WTC11 (cell line): Measurements from ENCODE around the gene CAT. TPM values are rescaled to one million over a fixed set of nuclear protein-coding genes. Genes with fewer than 3 reads are reported as not detected.

ENCODE experiments used
- ATAC-seq: fragments of 200-7000 bp; cut with Tn5 transposase; 2 replicates; pipeline ENCODE4 v1.10.0; 2021; ENCODE audit warnings: mild to moderate bottlenecking, moderate library complexity
- CTCF ChIA-PET: fragments of 300-600 bp; sonication (Branson Sonifier 250); formaldehyde crosslinking; loops from one replicate; lab custom pipeline; 2021; ENCODE audit warnings: antibody characterized with exemption; lab: Charles Lee
- POLR2A ChIA-PET: fragments of 350-600 bp; sonication (Branson Sonifier 250); formaldehyde crosslinking; loops from one replicate; lab custom pipeline; 2021; ENCODE audit warnings: antibody characterized with exemption; lab: Charles Lee
- DNase-seq: peaks from one replicate; pipeline ENCODE4 v3.0.0; 2021; ENCODE audit warnings: low spot score
- H3K27ac Mint-ChIP-seq: 2 replicates; pipeline ENCODE4 v1.8.0; 2021; ENCODE audit warnings: mixed read lengths
- H3K27me3 Mint-ChIP-seq: 2 replicates; pipeline ENCODE4 v1.8.0; 2021; ENCODE audit warnings: low read depth, mild to moderate bottlenecking, moderate library complexity, mixed read lengths
- H3K36me3 Mint-ChIP-seq: 2 replicates; pipeline ENCODE4 v1.8.0; 2021; ENCODE audit warnings: mixed read lengths
- H3K4me1 Mint-ChIP-seq: 2 replicates; pipeline ENCODE4 v1.8.0; 2022; ENCODE audit warnings: mixed read lengths
- H3K4me3 Mint-ChIP-seq: 2 replicates; pipeline ENCODE4 v1.8.0; 2021; ENCODE audit warnings: mild to moderate bottlenecking, moderate library complexity, mixed read lengths
- H3K9me3 Mint-ChIP-seq: 2 replicates; pipeline ENCODE4 v1.8.0; 2021; ENCODE audit warnings: mixed read lengths
- ESRRA ChIP-seq: sonication (generic); formaldehyde crosslinking; IDR thresholded peaks from 2 replicates; pipeline ENCODE4 v1.8.1; 2022; ENCODE audit warnings: mild to moderate bottlenecking, missing genetic modification reagents, borderline replicate concordance
- FOXK1 ChIP-seq: sonication (generic); formaldehyde crosslinking; IDR thresholded peaks from 2 replicates; pipeline ENCODE4 v1.8.0; 2022; ENCODE audit warnings: mild to moderate bottlenecking, moderate library complexity, missing genetic modification reagents
- HMGA2 ChIP-seq: fragments of 250-450 bp; sonication (Bioruptor Pico); IDR thresholded peaks from 2 replicates; pipeline ENCODE4 v1.4.0; 2021; ENCODE audit warnings: mild to moderate bottlenecking, moderate library complexity
- IRF2 ChIP-seq: sonication (generic); formaldehyde crosslinking; IDR thresholded peaks from 2 replicates; pipeline ENCODE4 v1.8.0; 2022; ENCODE audit warnings: low read depth, missing genetic modification reagents, borderline replicate concordance
- NFATC4 ChIP-seq: fragments of 250-450 bp; sonication (Bioruptor Pico); IDR thresholded peaks from 2 replicates; pipeline ENCODE4 v1.9.0; 2021; ENCODE audit warnings: mild to moderate bottlenecking
- NFYB ChIP-seq: sonication (generic); formaldehyde crosslinking; conservative IDR thresholded peaks from 2 replicates; pipeline ENCODE4 v1.8.0; 2022; ENCODE audit warnings: low read depth, missing genetic modification reagents
- RELA ChIP-seq: sonication (generic); formaldehyde crosslinking; IDR thresholded peaks from 2 replicates; pipeline ENCODE4 v1.8.1; 2022; ENCODE audit warnings: missing genetic modification reagents, mild to moderate bottlenecking, borderline replicate concordance
- STAT6 ChIP-seq: sonication (generic); formaldehyde crosslinking; conservative IDR thresholded peaks from 2 replicates; pipeline ENCODE4 v1.8.1; 2023; ENCODE audit warnings: mild to moderate bottlenecking, low read depth, missing genetic modification reagents, moderate library complexity
- total RNA-seq: library from RNA; stranded (reverse); gene quantifications from 3 replicates; pipeline ENCODE4 v1.2.3, GENCODE V29; 2021
- TF ChIP-seq, protein P1 (sequence below): fragments of 200-600 bp; IDR thresholded peaks from 2 replicates; pipeline ENCODE4 v1.8.0; 2022; ENCODE audit warnings: antibody characterized with exemption
- TF ChIP-seq, protein P2 (sequence below): sonication (generic); formaldehyde crosslinking; IDR thresholded peaks from 2 replicates; pipeline ENCODE4 v1.8.0; 2023; ENCODE audit warnings: mild to moderate bottlenecking, missing genetic modification reagents
- TF ChIP-seq, protein P3 (sequence below): fragments of 250-450 bp; sonication (Bioruptor Pico); IDR thresholded peaks from 2 replicates; pipeline ENCODE4 v2.1.2; 2022; ENCODE audit warnings: mild to moderate bottlenecking, moderate library complexity
- TF ChIP-seq, protein P4 (sequence below): fragments of 250-450 bp; sonication (Bioruptor Pico); IDR thresholded peaks from 2 replicates; pipeline ENCODE4 v1.8.0; 2021; ENCODE audit warnings: mild to moderate bottlenecking
- TF ChIP-seq, protein P5 (sequence below): sonication (generic); formaldehyde crosslinking; IDR thresholded peaks from 2 replicates; pipeline ENCODE4 v1.8.1; 2023; ENCODE audit warnings: mild to moderate bottlenecking, missing genetic modification reagents, moderate library complexity
- TF ChIP-seq, protein P6 (sequence below): sonication (generic); formaldehyde crosslinking; IDR thresholded peaks from 2 replicates; pipeline ENCODE4 v1.8.0; 2022; ENCODE audit warnings: missing genetic modification reagents
- TF ChIP-seq, protein P7 (sequence below): fragments of 250-450 bp; sonication (Bioruptor Pico); IDR thresholded peaks from 2 replicates; pipeline ENCODE4 v1.9.0; 2021; ENCODE audit warnings: mild to moderate bottlenecking
- TF ChIP-seq, protein P8 (sequence below): sonication (generic); formaldehyde crosslinking; IDR thresholded peaks from 2 replicates; pipeline ENCODE4 v1.8.0; 2022; ENCODE audit warnings: mild to moderate bottlenecking, missing genetic modification reagents
- TF ChIP-seq, protein P9 (sequence below): sonication (generic); formaldehyde crosslinking; IDR thresholded peaks from 2 replicates; pipeline ENCODE4 v1.8.0; 2023; ENCODE audit warnings: missing genetic modification reagents
- TF ChIP-seq, protein P10 (sequence below): fragments of 250-450 bp; sonication (Bioruptor Pico); IDR thresholded peaks from 2 replicates; pipeline ENCODE4 v1.9.0; 2021; ENCODE audit warnings: moderate library complexity, mild to moderate bottlenecking, inconsistent platforms, borderline replicate concordance

CAT gene
- total RNA-seq, 1 experiment from 2014 or later: 9.3 TPM

DNA sequence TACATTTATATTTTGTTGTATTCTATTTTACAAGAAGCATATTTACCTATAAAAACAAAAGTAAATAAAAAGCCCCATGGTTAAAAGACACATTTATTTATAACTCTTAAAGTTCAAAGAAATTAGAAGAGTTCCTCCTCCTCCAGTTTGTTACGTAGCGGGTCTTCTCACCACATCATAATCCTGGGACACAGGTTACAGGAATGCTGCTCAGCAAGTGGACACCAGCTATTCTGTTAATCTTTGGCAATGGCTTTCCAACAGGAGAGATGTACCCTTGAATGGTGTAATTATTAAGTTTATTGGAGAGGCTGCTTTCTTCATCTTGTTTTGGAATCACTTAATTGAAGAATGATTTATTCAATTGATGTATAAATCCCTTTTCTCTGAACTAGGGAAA is 19.6 kb upstream of the CAT start:
- H3K27me3 Mint-ChIP-seq: no peaks in the 10 kb centered on the region; the same call in 1 of the 2 replicates
- H3K9me3 Mint-ChIP-seq: peaks cover 7% of the 10 kb centered on the region
- no peak overlapping the region for H3K27ac Mint-ChIP-seq
- peaks cover 5% of the 10 kb centered on the region; the same call in 1 of the 2 replicates for H3K36me3 Mint-ChIP-seq
- H3K4me3 Mint-ChIP-seq: no peak overlapping the region
- no peaks in the 10 kb centered on the region for H3K4me1 Mint-ChIP-seq
- ATAC-seq (no peak), DNase-seq (no peak)
- POLR2A ChIA-PET: no interaction called here
- CTCF ChIA-PET: no interaction called here
- TF ChIP-seq ESRRA (CRISPR knock-in tag) (no peak), STAT6 (CRISPR knock-in tag) (no peak), FOXK1 (no peak), IRF2 (CRISPR knock-in tag) (no peak), HMGA2 (CRISPR knock-in tag) (no peak), NFYB (no peak), RELA (CRISPR knock-in tag) (no peak), NFATC4 (no peak)
- TF ChIP-seq, protein P1, sequence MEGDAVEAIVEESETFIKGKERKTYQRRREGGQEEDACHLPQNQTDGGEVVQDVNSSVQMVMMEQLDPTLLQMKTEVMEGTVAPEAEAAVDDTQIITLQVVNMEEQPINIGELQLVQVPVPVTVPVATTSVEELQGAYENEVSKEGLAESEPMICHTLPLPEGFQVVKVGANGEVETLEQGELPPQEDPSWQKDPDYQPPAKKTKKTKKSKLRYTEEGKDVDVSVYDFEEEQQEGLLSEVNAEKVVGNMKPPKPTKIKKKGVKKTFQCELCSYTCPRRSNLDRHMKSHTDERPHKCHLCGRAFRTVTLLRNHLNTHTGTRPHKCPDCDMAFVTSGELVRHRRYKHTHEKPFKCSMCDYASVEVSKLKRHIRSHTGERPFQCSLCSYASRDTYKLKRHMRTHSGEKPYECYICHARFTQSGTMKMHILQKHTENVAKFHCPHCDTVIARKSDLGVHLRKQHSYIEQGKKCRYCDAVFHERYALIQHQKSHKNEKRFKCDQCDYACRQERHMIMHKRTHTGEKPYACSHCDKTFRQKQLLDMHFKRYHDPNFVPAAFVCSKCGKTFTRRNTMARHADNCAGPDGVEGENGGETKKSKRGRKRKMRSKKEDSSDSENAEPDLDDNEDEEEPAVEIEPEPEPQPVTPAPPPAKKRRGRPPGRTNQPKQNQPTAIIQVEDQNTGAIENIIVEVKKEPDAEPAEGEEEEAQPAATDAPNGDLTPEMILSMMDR: no peak
- TF ChIP-seq, protein P2, sequence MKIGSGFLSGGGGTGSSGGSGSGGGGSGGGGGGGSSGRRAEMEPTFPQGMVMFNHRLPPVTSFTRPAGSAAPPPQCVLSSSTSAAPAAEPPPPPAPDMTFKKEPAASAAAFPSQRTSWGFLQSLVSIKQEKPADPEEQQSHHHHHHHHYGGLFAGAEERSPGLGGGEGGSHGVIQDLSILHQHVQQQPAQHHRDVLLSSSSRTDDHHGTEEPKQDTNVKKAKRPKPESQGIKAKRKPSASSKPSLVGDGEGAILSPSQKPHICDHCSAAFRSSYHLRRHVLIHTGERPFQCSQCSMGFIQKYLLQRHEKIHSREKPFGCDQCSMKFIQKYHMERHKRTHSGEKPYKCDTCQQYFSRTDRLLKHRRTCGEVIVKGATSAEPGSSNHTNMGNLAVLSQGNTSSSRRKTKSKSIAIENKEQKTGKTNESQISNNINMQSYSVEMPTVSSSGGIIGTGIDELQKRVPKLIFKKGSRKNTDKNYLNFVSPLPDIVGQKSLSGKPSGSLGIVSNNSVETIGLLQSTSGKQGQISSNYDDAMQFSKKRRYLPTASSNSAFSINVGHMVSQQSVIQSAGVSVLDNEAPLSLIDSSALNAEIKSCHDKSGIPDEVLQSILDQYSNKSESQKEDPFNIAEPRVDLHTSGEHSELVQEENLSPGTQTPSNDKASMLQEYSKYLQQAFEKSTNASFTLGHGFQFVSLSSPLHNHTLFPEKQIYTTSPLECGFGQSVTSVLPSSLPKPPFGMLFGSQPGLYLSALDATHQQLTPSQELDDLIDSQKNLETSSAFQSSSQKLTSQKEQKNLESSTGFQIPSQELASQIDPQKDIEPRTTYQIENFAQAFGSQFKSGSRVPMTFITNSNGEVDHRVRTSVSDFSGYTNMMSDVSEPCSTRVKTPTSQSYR (CRISPR knock-in tag): no peak
- TF ChIP-seq, protein P3, sequence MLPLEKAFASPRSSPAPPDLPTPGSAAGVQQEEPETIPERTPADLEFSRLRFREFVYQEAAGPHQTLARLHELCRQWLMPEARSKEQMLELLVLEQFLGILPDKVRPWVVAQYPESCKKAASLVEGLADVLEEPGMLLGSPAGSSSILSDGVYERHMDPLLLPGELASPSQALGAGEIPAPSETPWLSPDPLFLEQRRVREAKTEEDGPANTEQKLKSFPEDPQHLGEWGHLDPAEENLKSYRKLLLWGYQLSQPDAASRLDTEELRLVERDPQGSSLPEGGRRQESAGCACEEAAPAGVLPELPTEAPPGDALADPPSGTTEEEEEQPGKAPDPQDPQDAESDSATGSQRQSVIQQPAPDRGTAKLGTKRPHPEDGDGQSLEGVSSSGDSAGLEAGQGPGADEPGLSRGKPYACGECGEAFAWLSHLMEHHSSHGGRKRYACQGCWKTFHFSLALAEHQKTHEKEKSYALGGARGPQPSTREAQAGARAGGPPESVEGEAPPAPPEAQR (CRISPR knock-in tag): no peak
- TF ChIP-seq, protein P4, sequence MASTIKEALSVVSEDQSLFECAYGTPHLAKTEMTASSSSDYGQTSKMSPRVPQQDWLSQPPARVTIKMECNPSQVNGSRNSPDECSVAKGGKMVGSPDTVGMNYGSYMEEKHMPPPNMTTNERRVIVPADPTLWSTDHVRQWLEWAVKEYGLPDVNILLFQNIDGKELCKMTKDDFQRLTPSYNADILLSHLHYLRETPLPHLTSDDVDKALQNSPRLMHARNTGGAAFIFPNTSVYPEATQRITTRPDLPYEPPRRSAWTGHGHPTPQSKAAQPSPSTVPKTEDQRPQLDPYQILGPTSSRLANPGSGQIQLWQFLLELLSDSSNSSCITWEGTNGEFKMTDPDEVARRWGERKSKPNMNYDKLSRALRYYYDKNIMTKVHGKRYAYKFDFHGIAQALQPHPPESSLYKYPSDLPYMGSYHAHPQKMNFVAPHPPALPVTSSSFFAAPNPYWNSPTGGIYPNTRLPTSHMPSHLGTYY: no peak
- TF ChIP-seq, protein P5, sequence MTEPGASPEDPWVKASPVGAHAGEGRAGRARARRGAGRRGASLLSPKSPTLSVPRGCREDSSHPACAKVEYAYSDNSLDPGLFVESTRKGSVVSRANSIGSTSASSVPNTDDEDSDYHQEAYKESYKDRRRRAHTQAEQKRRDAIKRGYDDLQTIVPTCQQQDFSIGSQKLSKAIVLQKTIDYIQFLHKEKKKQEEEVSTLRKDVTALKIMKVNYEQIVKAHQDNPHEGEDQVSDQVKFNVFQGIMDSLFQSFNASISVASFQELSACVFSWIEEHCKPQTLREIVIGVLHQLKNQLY (CRISPR knock-in tag): no peak
- TF ChIP-seq, protein P6, sequence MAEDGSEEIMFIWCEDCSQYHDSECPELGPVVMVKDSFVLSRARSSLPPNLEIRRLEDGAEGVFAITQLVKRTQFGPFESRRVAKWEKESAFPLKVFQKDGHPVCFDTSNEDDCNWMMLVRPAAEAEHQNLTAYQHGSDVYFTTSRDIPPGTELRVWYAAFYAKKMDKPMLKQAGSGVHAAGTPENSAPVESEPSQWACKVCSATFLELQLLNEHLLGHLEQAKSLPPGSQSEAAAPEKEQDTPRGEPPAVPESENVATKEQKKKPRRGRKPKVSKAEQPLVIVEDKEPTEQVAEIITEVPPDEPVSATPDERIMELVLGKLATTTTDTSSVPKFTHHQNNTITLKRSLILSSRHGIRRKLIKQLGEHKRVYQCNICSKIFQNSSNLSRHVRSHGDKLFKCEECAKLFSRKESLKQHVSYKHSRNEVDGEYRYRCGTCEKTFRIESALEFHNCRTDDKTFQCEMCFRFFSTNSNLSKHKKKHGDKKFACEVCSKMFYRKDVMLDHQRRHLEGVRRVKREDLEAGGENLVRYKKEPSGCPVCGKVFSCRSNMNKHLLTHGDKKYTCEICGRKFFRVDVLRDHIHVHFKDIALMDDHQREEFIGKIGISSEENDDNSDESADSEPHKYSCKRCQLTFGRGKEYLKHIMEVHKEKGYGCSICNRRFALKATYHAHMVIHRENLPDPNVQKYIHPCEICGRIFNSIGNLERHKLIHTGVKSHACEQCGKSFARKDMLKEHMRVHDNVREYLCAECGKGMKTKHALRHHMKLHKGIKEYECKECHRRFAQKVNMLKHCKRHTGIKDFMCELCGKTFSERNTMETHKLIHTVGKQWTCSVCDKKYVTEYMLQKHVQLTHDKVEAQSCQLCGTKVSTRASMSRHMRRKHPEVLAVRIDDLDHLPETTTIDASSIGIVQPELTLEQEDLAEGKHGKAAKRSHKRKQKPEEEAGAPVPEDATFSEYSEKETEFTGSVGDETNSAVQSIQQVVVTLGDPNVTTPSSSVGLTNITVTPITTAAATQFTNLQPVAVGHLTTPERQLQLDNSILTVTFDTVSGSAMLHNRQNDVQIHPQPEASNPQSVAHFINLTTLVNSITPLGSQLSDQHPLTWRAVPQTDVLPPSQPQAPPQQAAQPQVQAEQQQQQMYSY: no peak
- TF ChIP-seq, protein P7, sequence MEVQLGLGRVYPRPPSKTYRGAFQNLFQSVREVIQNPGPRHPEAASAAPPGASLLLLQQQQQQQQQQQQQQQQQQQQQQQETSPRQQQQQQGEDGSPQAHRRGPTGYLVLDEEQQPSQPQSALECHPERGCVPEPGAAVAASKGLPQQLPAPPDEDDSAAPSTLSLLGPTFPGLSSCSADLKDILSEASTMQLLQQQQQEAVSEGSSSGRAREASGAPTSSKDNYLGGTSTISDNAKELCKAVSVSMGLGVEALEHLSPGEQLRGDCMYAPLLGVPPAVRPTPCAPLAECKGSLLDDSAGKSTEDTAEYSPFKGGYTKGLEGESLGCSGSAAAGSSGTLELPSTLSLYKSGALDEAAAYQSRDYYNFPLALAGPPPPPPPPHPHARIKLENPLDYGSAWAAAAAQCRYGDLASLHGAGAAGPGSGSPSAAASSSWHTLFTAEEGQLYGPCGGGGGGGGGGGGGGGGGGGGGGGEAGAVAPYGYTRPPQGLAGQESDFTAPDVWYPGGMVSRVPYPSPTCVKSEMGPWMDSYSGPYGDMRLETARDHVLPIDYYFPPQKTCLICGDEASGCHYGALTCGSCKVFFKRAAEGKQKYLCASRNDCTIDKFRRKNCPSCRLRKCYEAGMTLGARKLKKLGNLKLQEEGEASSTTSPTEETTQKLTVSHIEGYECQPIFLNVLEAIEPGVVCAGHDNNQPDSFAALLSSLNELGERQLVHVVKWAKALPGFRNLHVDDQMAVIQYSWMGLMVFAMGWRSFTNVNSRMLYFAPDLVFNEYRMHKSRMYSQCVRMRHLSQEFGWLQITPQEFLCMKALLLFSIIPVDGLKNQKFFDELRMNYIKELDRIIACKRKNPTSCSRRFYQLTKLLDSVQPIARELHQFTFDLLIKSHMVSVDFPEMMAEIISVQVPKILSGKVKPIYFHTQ (CRISPR knock-in tag): no peak
- TF ChIP-seq, protein P8, sequence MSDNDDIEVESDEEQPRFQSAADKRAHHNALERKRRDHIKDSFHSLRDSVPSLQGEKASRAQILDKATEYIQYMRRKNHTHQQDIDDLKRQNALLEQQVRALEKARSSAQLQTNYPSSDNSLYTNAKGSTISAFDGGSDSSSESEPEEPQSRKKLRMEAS (CRISPR knock-in tag): no peak
- TF ChIP-seq, protein P9, sequence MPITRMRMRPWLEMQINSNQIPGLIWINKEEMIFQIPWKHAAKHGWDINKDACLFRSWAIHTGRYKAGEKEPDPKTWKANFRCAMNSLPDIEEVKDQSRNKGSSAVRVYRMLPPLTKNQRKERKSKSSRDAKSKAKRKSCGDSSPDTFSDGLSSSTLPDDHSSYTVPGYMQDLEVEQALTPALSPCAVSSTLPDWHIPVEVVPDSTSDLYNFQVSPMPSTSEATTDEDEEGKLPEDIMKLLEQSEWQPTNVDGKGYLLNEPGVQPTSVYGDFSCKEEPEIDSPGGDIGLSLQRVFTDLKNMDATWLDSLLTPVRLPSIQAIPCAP: no peak
- TF ChIP-seq, protein P10, sequence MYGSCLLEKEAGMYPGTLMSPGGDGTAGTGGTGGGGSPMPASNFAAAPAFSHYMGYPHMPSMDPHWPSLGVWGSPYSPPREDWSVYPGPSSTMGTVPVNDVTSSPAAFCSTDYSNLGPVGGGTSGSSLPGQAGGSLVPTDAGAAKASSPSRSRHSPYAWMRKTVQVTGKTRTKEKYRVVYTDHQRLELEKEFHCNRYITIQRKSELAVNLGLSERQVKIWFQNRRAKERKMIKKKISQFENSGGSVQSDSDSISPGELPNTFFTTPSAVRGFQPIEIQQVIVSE (CRISPR knock-in tag): no peak
